Mammary epithelial cell (primary cell): ENCODE results near the gene HLA-DQB2.

ENCODE experiments used
- EZH2 ChIP-seq: IDR thresholded peaks from 2 replicates; pipeline ENCODE4 v1.6.1; 2012; ENCODE audit warnings: low read length, inconsistent platforms, borderline replicate concordance
- TF ChIP-seq, protein P1 (sequence below), 2 donors: IDR thresholded peaks in 1 of 2; conservative IDR thresholded peaks in 1 of 2; 2 replicates each; pipeline ENCODE4 v1.5.1; 2011 to 2012; ENCODE audit warnings: inconsistent platforms in 2 of 2, low read length in 2 of 2, mild to moderate bottlenecking in 2 of 2, control low read depth in 1 of 2, low read depth in 1 of 2; ENCODE audit not compliant: insufficient read depth in 1 of 2; ENCODE audit errors: extremely low read depth in 1 of 2

- TF ChIP-seq, protein P1, sequence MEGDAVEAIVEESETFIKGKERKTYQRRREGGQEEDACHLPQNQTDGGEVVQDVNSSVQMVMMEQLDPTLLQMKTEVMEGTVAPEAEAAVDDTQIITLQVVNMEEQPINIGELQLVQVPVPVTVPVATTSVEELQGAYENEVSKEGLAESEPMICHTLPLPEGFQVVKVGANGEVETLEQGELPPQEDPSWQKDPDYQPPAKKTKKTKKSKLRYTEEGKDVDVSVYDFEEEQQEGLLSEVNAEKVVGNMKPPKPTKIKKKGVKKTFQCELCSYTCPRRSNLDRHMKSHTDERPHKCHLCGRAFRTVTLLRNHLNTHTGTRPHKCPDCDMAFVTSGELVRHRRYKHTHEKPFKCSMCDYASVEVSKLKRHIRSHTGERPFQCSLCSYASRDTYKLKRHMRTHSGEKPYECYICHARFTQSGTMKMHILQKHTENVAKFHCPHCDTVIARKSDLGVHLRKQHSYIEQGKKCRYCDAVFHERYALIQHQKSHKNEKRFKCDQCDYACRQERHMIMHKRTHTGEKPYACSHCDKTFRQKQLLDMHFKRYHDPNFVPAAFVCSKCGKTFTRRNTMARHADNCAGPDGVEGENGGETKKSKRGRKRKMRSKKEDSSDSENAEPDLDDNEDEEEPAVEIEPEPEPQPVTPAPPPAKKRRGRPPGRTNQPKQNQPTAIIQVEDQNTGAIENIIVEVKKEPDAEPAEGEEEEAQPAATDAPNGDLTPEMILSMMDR (conservative IDR thresholded peaks at IDR 0.05 in 1 of 2, IDR thresholded peaks at IDR 0.05 in 1 of 2; ENCODE audit: extremely low read depth in 1 of 2, insufficient read depth in 1 of 2, low read depth in 1 of 2, low read length in 2 of 2): no peak
- no peak for TF ChIP-seq EZH2
These were observed 35.8 kb upstream of the HLA-DQB2 start for GRCh38 chr6:32799168-32799567.
